HepG2 (cell line): Measurements from ENCODE around the gene ADIPOR2. TPM values are rescaled to one million over a fixed set of nuclear protein-coding genes. Genes with fewer than 3 reads are reported as not detected.

Source experiments
- ATF1 ChIP-seq: IDR thresholded peaks from 2 replicates; pipeline ENCODE4 v1.6.1; 2016; ENCODE audit warnings: mild to moderate bottlenecking, control low read depth
- ATM ChIP-seq: fragments of 450-650 bp; IDR thresholded peaks from 2 replicates; pipeline ENCODE4 v1.7.1; 2017; ENCODE audit warnings: mild to moderate bottlenecking, borderline replicate concordance
- CBFB ChIP-seq: sonication (generic); formaldehyde crosslinking; IDR thresholded peaks from 2 replicates; pipeline ENCODE4 v1.4.0; 2020; ENCODE audit warnings: missing genetic modification reagents
- FOXP1 ChIP-seq, 2 experiments: fragments of 450-650 bp in 1 of 2; IDR thresholded peaks; 2 replicates each; pipeline ENCODE4 v1.6.1; 2017 to 2018; ENCODE audit warnings: antibody characterized with exemption in 1 of 2
- GABPA ChIP-seq, 2 experiments: IDR thresholded peaks; 2 replicates each; pipeline ENCODE4 v1.6.1; 2011 to 2016; ENCODE audit warnings: low read depth in 2 of 2, low read length in 1 of 2, missing biosample characterization in 1 of 2, missing genetic modification characterization in 1 of 2
- ISX ChIP-seq: sonication (generic); formaldehyde crosslinking; conservative IDR thresholded peaks from 2 replicates; pipeline ENCODE4 v1.5.0; 2020; ENCODE audit warnings: missing genetic modification reagents
- NCOR1 ChIP-seq: fragments of 200-600 bp; sonication (generic); IDR thresholded peaks from 2 replicates; pipeline ENCODE4 v1.7.0; 2017; ENCODE audit warnings: antibody characterized with exemption, low read length, borderline replicate concordance
- NFIC ChIP-seq: IDR thresholded peaks from 2 replicates; pipeline ENCODE4 v1.6.1; 2012; ENCODE audit warnings: mild to moderate bottlenecking, low read length, inconsistent platforms
- SOX13 ChIP-seq, 3 experiments: fragments of 450-650 bp in 1 of 3; sonication (generic) in 1 of 3; formaldehyde crosslinking in 1 of 3; IDR thresholded peaks in 2 of 3; conservative IDR thresholded peaks in 1 of 3; 2 replicates each; pipeline versions ENCODE4 v1.5.0 to v1.6.1; 2016 to 2020; ENCODE audit warnings: antibody characterized with exemption in 1 of 3, mild to moderate bottlenecking in 1 of 3, missing compliant biosample characterization in 1 of 3, missing genetic modification reagents in 1 of 3, moderate library complexity in 1 of 3
- SP1 ChIP-seq, 2 experiments: fragments of 450-650 bp in 1 of 2; sonication (generic) in 1 of 2; formaldehyde crosslinking in 1 of 2; IDR thresholded peaks; 2 replicates each; pipeline versions ENCODE4 v1.4.0 to v1.6.1; 2016 to 2020; ENCODE audit warnings: missing genetic modification reagents in 1 of 2
- SP5 ChIP-seq: IDR thresholded peaks from 2 replicates; pipeline ENCODE4 v1.6.1; 2016; ENCODE audit warnings: low read depth, borderline replicate concordance
- SRSF9 ChIP-seq: fragments of 200-400 bp; formaldehyde crosslinking; IDR thresholded peaks from 2 replicates; pipeline ENCODE4 v1.6.1; 2018; ENCODE audit warnings: borderline replicate concordance, mild to moderate bottlenecking, low read depth, low read length; ENCODE audit not compliant: insufficient read depth, poor library complexity, severe bottlenecking
- ZNF788 ChIP-seq: sonication (generic); formaldehyde crosslinking; IDR thresholded peaks from 2 replicates; pipeline ENCODE4 v1.5.0; 2020; ENCODE audit warnings: mild to moderate bottlenecking, missing genetic modification reagents, borderline replicate concordance
- polyA plus RNA-seq, 8 experiments: library from polyadenylated mRNA; depleted of rRNA in 3 of 8; stranded (reverse) in 7 of 8; unstranded in 1 of 8; fragments of >200 nt; fragmentation: Illumina TruSeq in 4 of 8; extraction: Trizol in 4 of 8; gene quantifications; 2 replicates each; pipeline versions ENCODE4 v1.2.1 to v1.2.3, GENCODE V29; 2011 to 2016; ENCODE audit warnings: low read depth in 4 of 8, missing spikeins in 1 of 8, mixed read lengths in 1 of 8; ENCODE audit not compliant: insufficient read depth in 1 of 8
- total RNA-seq, 5 experiments: library from RNA; depleted of rRNA; stranded (reverse); fragments of >200 nt; fragmentation: Illumina TruSeq; extraction: Trizol; gene quantifications; 2 replicates each; pipeline ENCODE4 v1.2.3, GENCODE V29; 2016; ENCODE audit warnings: low read depth in 1 of 5
- TF ChIP-seq, protein P1 (sequence below): sonication (generic); formaldehyde crosslinking; conservative IDR thresholded peaks from 2 replicates; pipeline ENCODE4 v1.4.0; 2020; ENCODE audit warnings: mild to moderate bottlenecking, missing genetic modification reagents, moderate library complexity
- TF ChIP-seq, protein P2 (sequence below): sonication (generic); formaldehyde crosslinking; IDR thresholded peaks from 2 replicates; pipeline ENCODE4 v1.5.0; 2020; ENCODE audit warnings: mild to moderate bottlenecking, missing genetic modification reagents
- TF ChIP-seq, protein P3 (sequence below): sonication (generic); formaldehyde crosslinking; IDR thresholded peaks from 2 replicates; pipeline ENCODE4 v1.9.0; 2021; ENCODE audit warnings: missing genetic modification reagents, borderline replicate concordance
- TF ChIP-seq, protein P4 (sequence below): sonication (generic); formaldehyde crosslinking; IDR thresholded peaks from 2 replicates; pipeline ENCODE4 v1.5.0; 2020; ENCODE audit warnings: missing genetic modification reagents
- TF ChIP-seq, protein P5 (sequence below): sonication (generic); formaldehyde crosslinking; IDR thresholded peaks from 2 replicates; pipeline ENCODE4 v1.5.0; 2020; ENCODE audit warnings: missing genetic modification reagents

The ADIPOR2 gene
- total and polyA plus RNA-seq, 2 of the 13 experiments (the other 11 are each of a cell fraction or from before 2014, with no cell fraction given), result 35.2 to 52.2 TPM

DNA sequence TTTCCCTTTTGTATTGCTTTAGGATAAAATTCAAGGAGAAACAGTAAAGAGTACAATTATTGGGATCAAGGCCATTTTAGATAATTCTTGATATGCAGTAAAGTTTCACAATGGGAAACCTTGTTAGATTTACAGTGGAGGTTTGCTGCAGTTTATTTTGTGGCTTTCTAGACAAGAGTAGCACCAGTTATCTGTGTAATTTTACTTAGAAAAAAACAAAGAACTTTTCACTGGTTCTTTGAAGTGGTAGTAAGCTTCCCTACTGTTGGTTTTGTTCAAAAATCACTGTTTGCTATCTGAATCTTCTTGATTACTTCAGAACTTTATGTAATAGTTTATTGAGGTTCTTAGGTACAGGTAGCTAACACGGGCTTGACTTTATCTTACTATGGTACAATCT is 42.0 kb downstream of the ADIPOR2 start (continued):
- TF ChIP-seq, protein P1, sequence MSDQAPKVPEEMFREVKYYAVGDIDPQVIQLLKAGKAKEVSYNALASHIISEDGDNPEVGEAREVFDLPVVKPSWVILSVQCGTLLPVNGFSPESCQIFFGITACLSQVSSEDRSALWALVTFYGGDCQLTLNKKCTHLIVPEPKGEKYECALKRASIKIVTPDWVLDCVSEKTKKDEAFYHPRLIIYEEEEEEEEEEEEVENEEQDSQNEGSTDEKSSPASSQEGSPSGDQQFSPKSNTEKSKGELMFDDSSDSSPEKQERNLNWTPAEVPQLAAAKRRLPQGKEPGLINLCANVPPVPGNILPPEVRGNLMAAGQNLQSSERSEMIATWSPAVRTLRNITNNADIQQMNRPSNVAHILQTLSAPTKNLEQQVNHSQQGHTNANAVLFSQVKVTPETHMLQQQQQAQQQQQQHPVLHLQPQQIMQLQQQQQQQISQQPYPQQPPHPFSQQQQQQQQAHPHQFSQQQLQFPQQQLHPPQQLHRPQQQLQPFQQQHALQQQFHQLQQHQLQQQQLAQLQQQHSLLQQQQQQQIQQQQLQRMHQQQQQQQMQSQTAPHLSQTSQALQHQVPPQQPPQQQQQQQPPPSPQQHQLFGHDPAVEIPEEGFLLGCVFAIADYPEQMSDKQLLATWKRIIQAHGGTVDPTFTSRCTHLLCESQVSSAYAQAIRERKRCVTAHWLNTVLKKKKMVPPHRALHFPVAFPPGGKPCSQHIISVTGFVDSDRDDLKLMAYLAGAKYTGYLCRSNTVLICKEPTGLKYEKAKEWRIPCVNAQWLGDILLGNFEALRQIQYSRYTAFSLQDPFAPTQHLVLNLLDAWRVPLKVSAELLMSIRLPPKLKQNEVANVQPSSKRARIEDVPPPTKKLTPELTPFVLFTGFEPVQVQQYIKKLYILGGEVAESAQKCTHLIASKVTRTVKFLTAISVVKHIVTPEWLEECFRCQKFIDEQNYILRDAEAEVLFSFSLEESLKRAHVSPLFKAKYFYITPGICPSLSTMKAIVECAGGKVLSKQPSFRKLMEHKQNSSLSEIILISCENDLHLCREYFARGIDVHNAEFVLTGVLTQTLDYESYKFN (CRISPR knock-in tag), result peak; percentile 34; the same call in 1 of the 2 replicates
- no peak for TF ChIP-seq ZNF788
- no peak for TF ChIP-seq GABPA (IDR thresholded peaks at IDR 0.05; ENCODE audit: low read depth, low read length)
- no peak for TF ChIP-seq GABPA (CRISPR knock-in tag; IDR thresholded peaks at IDR 0.05; ENCODE audit: low read depth)
- no peak for TF ChIP-seq SP5
- TF ChIP-seq, protein P2, sequence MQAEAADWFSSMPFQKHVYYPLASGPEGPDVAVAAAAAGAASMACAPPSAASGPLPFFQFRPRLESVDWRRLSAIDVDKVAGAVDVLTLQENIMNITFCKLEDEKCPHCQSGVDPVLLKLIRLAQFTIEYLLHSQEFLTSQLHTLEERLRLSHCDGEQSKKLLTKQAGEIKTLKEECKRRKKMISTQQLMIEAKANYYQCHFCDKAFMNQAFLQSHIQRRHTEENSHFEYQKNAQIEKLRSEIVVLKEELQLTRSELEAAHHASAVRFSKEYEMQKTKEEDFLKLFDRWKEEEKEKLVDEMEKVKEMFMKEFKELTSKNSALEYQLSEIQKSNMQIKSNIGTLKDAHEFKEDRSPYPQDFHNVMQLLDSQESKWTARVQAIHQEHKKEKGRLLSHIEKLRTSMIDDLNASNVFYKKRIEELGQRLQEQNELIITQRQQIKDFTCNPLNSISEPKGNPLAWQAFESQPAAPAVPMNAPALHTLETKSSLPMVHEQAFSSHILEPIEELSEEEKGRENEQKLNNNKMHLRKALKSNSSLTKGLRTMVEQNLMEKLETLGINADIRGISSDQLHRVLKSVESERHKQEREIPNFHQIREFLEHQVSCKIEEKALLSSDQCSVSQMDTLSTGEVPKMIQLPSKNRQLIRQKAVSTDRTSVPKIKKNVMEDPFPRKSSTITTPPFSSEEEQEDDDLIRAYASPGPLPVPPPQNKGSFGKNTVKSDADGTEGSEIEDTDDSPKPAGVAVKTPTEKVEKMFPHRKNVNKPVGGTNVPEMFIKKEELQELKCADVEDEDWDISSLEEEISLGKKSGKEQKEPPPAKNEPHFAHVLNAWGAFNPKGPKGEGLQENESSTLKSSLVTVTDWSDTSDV (CRISPR knock-in tag), result no peak
- no peak for TF ChIP-seq FOXP1 (IDR thresholded peaks at IDR 0.05)
- peak; percentile 5; the same call in 1 of the 2 replicates for TF ChIP-seq FOXP1 (CRISPR knock-in tag; IDR thresholded peaks at IDR 0.05)
- peak; percentile 43; the same call in 1 of the 2 replicates for TF ChIP-seq NCOR1
- TF ChIP-seq, protein P3, sequence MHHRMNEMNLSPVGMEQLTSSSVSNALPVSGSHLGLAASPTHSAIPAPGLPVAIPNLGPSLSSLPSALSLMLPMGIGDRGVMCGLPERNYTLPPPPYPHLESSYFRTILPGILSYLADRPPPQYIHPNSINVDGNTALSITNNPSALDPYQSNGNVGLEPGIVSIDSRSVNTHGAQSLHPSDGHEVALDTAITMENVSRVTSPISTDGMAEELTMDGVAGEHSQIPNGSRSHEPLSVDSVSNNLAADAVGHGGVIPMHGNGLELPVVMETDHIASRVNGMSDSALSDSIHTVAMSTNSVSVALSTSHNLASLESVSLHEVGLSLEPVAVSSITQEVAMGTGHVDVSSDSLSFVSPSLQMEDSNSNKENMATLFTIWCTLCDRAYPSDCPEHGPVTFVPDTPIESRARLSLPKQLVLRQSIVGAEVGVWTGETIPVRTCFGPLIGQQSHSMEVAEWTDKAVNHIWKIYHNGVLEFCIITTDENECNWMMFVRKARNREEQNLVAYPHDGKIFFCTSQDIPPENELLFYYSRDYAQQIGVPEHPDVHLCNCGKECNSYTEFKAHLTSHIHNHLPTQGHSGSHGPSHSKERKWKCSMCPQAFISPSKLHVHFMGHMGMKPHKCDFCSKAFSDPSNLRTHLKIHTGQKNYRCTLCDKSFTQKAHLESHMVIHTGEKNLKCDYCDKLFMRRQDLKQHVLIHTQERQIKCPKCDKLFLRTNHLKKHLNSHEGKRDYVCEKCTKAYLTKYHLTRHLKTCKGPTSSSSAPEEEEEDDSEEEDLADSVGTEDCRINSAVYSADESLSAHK, result no peak
- no peak for TF ChIP-seq ATM
- 0 out of 2 replicates have a peak, but pooled peaks have one; percentile 18 for TF ChIP-seq ATF1
- peak; percentile 69 for TF ChIP-seq NFIC
- TF ChIP-seq, protein P4, sequence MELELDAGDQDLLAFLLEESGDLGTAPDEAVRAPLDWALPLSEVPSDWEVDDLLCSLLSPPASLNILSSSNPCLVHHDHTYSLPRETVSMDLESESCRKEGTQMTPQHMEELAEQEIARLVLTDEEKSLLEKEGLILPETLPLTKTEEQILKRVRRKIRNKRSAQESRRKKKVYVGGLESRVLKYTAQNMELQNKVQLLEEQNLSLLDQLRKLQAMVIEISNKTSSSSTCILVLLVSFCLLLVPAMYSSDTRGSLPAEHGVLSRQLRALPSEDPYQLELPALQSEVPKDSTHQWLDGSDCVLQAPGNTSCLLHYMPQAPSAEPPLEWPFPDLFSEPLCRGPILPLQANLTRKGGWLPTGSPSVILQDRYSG (CRISPR knock-in tag), result no peak
- TF ChIP-seq SOX13 (IDR thresholded peaks at IDR 0.05), result no peak; the same call in 1 of the 2 replicates
- TF ChIP-seq SOX13 (CRISPR knock-in tag; conservative IDR thresholded peaks at IDR 0.05 in 1 of 2, IDR thresholded peaks at IDR 0.05 in 1 of 2), result peak in 1 of 2 experiments; percentile 92; a peak in 2 of 4 replicates
- TF ChIP-seq, protein P5, sequence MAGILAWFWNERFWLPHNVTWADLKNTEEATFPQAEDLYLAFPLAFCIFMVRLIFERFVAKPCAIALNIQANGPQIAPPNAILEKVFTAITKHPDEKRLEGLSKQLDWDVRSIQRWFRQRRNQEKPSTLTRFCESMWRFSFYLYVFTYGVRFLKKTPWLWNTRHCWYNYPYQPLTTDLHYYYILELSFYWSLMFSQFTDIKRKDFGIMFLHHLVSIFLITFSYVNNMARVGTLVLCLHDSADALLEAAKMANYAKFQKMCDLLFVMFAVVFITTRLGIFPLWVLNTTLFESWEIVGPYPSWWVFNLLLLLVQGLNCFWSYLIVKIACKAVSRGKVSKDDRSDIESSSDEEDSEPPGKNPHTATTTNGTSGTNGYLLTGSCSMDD (CRISPR knock-in tag), result no peak
- no peak for TF ChIP-seq SP1 (IDR thresholded peaks at IDR 0.05)
- no peak for TF ChIP-seq SP1 (CRISPR knock-in tag; IDR thresholded peaks at IDR 0.05)
- TF ChIP-seq ISX (CRISPR knock-in tag), result no peak
- TF ChIP-seq SRSF9, result no peak
- TF ChIP-seq CBFB (CRISPR knock-in tag), result 0 out of 2 replicates have a peak, but pooled peaks have one; percentile 27
